Activated CD8-positive, alpha-beta memory T cell treated with anti-CD3 and anti-CD28 coated beads for 36 hours (primary cell): Measurements from ENCODE around the gene SLC30A9. TPM values are rescaled to one million over a fixed set of nuclear protein-coding genes. Genes with fewer than 3 reads are reported as not detected.

Experiments used
- CTCF ChIA-PET: fragments of 350-600 bp; sonication (Branson Sonifier 250); formaldehyde crosslinking; loops from one replicate; lab custom pipeline; 2021; ENCODE audit warnings: antibody characterized with exemption; lab: Charles Lee
- POLR2A ChIA-PET: fragments of 350-600 bp; sonication (Branson Sonifier 250); formaldehyde crosslinking; loops from one replicate; lab custom pipeline; 2021; ENCODE audit warnings: antibody characterized with exemption; lab: Charles Lee
- total RNA-seq, 2 experiments: library from RNA; stranded (reverse); gene quantifications; one replicate each; pipeline ENCODE4 v1.2.3, GENCODE V29; 2021

Gene SLC30A9
- total RNA-seq, 2 experiments from 2014 or later: 60.5 to 61.4 TPM

DNA sequence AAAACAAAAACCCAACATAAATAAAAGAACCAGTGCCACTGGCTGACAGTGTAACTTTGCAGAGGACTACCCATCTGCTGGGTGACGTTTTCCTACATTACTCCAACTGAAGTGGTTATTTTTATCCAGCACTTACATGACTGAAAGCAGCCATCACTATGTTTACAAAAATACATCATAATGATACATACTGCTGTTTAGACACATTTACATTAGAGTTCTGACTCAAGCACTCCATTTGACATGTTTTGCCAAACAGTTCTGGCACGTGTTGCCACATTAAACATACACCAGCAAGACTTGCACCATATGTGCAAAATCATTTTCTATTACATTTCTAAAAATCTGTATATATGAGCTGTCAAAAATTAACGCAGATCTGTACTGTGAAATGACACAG lies 122.5 kb downstream of the SLC30A9 start:
- CTCF ChIA-PET: no interaction called here

DNA sequence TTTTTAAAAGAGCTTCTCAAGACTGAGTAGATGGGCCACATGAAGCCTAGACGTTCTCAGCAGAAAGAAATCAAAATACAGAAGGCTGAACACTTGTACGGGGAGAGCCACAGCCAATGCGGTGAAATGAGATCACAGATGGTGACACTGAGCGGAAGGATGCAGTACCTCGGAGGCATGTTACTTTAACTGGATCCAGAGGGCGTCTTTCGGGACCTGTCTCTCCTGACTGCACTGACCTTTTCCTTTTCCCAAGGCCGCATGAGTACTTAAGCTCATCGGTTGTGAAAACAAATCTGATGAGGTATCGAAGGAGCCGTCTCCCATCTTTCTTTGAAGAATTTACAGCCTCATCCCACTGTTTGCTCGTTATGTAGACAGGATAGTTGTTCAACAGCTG lies 129.6 kb downstream of the SLC30A9 start:
- POLR2A ChIA-PET: no interaction called here
- CTCF ChIA-PET: no interaction called here

More for the DNA sequence above, 122.5 kb downstream of the SLC30A9 start:
- POLR2A ChIA-PET: no interaction called here

DNA sequence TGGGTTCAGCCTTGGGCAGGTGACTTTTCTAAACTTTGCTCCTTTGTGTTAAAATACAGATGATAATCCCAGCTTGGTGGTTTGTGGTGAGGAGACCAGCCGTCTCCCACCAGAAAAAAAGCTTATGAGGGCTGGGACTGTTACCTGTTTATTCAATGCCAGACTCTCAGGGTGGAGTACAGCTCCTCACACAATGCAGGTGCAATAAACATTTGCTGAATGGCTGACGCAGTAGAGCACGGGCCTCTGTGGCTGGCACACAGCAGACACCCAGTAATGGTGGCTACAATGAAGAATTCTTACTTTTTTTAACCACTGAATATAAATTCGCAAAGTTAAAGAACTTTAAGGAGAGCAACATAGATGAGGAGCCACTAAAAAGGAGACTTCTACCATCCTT lies 131.9 kb downstream of the SLC30A9 start:
- ChIA-PET POLR2A (no interaction called here), CTCF (interaction anchor here (1.8 kb wide), 1 partner anchor 12 kb away, joined by 3 read pairs; no protein-coding TSS in a partner anchor)

DNA sequence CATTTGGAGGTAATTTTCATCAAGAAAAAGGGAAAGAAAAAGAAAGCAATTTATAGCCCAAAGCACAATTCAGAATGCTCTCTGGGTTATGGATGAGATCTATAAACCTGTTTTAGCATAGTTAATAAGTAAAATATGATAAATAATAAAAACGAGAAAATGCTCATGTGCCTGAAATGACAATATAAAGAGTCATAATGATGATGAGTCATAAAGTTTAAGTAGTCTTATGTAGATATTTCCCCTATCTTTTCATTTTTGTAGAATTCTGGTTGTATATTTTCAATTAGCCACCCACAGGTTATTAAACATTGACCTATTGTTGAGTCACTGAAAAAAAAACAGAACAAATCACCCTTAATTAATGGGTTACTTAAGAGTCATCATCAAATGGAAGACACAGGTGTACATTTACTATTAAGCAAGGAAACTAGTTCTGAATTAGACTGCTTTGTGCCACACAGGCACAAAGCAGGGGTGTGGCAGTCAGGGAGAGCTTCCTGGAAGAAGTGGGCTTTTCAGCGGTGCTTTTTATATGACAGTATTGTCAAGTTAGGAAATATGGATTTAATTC lies 132.8 kb downstream of the SLC30A9 start:
- POLR2A ChIA-PET: no interaction called here
- CTCF ChIA-PET: no interaction called here

DNA sequence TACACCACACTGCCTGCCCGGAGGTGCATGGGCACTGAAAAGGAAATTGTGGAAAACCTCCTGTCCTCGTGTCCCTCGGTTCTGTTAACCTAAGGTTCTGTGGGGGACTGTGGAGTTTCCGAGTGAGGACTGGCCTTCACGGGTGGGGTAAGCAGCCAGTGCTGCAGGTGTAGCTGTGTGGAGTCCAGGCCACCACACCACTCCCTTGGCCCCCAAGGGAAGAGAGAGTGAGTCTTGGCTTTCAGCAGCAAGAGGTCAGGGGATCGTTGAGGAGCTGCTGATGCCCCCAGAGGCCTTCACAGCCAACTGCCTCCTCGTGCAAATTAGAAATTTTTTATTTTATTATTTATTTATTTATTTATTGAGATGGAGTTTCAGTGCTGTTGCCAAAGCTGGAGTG lies 141.8 kb downstream of the SLC30A9 start:
- POLR2A ChIA-PET: no interaction called here
- CTCF ChIA-PET: no interaction called here

DNA sequence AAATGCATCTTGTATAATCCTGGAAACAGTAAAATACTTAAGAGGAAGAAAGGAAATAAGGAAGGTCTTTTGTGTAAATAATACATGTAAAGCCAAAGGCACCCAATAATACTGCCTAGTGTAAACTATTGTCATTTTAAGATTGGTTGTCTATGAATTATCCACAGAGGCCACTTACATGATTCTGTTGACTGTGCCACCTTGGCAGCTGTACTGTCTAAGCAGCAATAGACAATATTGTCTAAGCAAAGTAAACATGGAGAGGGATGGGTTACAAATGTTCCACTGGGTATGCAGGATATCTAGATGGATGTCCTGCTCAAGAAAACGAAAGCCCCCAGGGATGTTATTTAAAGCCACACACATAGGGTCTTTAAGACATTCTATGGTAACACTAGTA lies 142.7 kb downstream of the SLC30A9 start:
- CTCF ChIA-PET: no interaction called here
- POLR2A ChIA-PET: no interaction called here

DNA sequence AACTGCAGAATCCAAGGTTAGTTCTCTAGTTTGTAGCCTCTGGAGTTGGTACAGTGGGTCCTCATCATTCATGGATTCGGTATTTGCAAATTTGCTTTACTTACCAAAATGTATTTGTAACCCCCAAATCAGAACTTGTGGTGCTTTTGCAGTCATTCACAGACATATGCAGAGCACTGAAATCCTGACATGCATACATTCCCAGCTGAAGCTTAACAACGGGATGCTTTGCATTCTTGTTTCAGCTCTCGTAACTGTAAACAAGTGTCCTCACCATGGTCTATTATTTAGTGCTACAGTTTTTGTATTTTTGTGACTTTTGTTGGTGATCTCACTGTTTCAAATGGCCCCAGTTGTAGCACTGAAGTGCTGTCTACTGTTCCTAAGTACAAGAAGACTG lies 146.0 kb downstream of the SLC30A9 start:
- POLR2A ChIA-PET: no interaction called here
- CTCF ChIA-PET: no interaction called here

Other genes with a start within 250 kb of the SLC30A9 start
- not detected for gene PHOX2B, start 241.8 kb upstream of the SLC30A9 start, total RNA-seq
- gene TMEM33, start 55.1 kb upstream of the SLC30A9 start, total RNA-seq: 10 to 100 TPM; 94.2 to 95.4 TPM
- under 1 TPM; 0.25 to 0.36 TPM for gene DCAF4L1, start 8.8 kb upstream of the SLC30A9 start, total RNA-seq
- gene BEND4, start 162.1 kb downstream of the SLC30A9 start, total RNA-seq: 1 to 10 TPM; 5.0 to 5.9 TPM